GM13977 (cell line): Measurements from ENCODE around the gene SIDT1.

Experiments used
- DNase-seq: peaks from one replicate; pipeline ENCODE4 v3.0.0; 2012; ENCODE audit warnings: low spot score
- CTCF ChIP-seq: IDR thresholded peaks from 2 replicates; pipeline ENCODE4 v1.5.1; 2012; ENCODE audit warnings: mild to moderate bottlenecking, control low read depth; ENCODE audit not compliant: insufficient read depth; ENCODE audit errors: extremely low read depth, missing control alignments
- in situ Hi-C: fragments of 300-500 bp; cut with MboI; formaldehyde crosslinking; loops from one replicate; pipeline ENCODE4 v1.12.0; 2022; ENCODE audit warnings: low sequenced_read_pairs, low pct_unique_long_range_greater_than_20kb, mixed read lengths, inconsistent platforms; ENCODE audit not compliant: unreplicated experiment

SIDT1 gene

GRCh38 chr3:113574213-113574612 lies 41.9 kb downstream of the SIDT1 start:
- TF ChIP-seq CTCF = no peak
- in situ Hi-C loops = no loop called here
- no peak for DNase-seq

GRCh38 chr3:113575206-113575605 lies 42.9 kb downstream of the SIDT1 start:
- in situ Hi-C loops = no loop called here
- no peak for TF ChIP-seq CTCF
- DNase-seq = no peak

GRCh38 chr3:113585228-113585627 lies 52.9 kb downstream of the SIDT1 start:
- in situ Hi-C loops = no loop called here
- no peak for DNase-seq
- TF ChIP-seq CTCF = no peak

- no peak for TF ChIP-seq CTCF
- in situ Hi-C loops = no loop called here
- no peak for DNase-seq
These were observed 53.4 kb downstream of the SIDT1 start for GRCh38 chr3:113585720-113586119.

GRCh38 chr3:113588806-113589205 lies 56.5 kb downstream of the SIDT1 start:
- no peak for DNase-seq
- TF ChIP-seq CTCF = no peak
- in situ Hi-C loops = no loop called here

- no peak for TF ChIP-seq CTCF
- DNase-seq = no peak
- in situ Hi-C loops = no loop called here
These were observed 57.6 kb downstream of the SIDT1 start for GRCh38 chr3:113589971-113590370.

- no peak for DNase-seq
- in situ Hi-C loops = no loop called here
- no peak for TF ChIP-seq CTCF
These were observed 58.6 kb downstream of the SIDT1 start for GRCh38 chr3:113590983-113591382.
